NCI-H345 (cell line): ENCODE results near the gene ERP44.
"Not testable (repeated sequence)": the region's sequence is repeated elsewhere in the genome, so short reads cannot be mapped to it uniquely, and the experiment has no call there.

Experiments used
- DNase-seq: peaks from one replicate; lab custom pipeline; 2025; lab: John Stamatoyannopoulos, UW

ERP44 gene

GRCh38 chr9:100100146-100100667 is 1.4 kb upstream of the ERP44 start:
- DNase-seq: no peak

- DNase-seq: no peak
Measured at GRCh38 chr9:100099722-100100042, 882 bp upstream of the ERP44 start.

GRCh38 chr9:100098046-100098886 is 534 bp downstream of the ERP44 start:
- DNase-seq: peak; percentile 74

GRCh38 chr9:100096378-100096916 is 2.4 kb downstream of the ERP44 start:
- no peak for DNase-seq

- DNase-seq: not testable (repeated sequence)
Measured at GRCh38 chr9:100094411-100094810, 4.4 kb downstream of the ERP44 start.

GRCh38 chr9:100092066-100092465 is 6.7 kb downstream of the ERP44 start:
- no peak for DNase-seq

GRCh38 chr9:100091650-100092049 is 7.2 kb downstream of the ERP44 start:
- no peak for DNase-seq

- DNase-seq: no peak
Measured at GRCh38 chr9:100090880-100091279, 7.9 kb downstream of the ERP44 start.

GRCh38 chr9:100088202-100088601 is 10.6 kb downstream of the ERP44 start:
- no peak for DNase-seq

GRCh38 chr9:100087218-100087617 is 11.6 kb downstream of the ERP44 start:
- DNase-seq: no peak

- DNase-seq: no peak
Measured at GRCh38 chr9:100086097-100086635, 12.6 kb downstream of the ERP44 start.

GRCh38 chr9:100084734-100085133 is 14.1 kb downstream of the ERP44 start:
- no peak for DNase-seq

- DNase-seq: no peak
Measured at GRCh38 chr9:100084128-100084453, 14.7 kb downstream of the ERP44 start.

- no peak for DNase-seq
Measured at GRCh38 chr9:100083448-100084127, 15.2 kb downstream of the ERP44 start.

GRCh38 chr9:100082782-100083181 is 16.0 kb downstream of the ERP44 start:
- DNase-seq: no peak

- DNase-seq: not testable (repeated sequence)
Measured at GRCh38 chr9:100076256-100076655, 22.5 kb downstream of the ERP44 start.

GRCh38 chr9:100074989-100075388 is 23.8 kb downstream of the ERP44 start:
- no peak for DNase-seq

GRCh38 chr9:100074093-100074492 is 24.7 kb downstream of the ERP44 start:
- no peak for DNase-seq

GRCh38 chr9:100072805-100073204 is 26.0 kb downstream of the ERP44 start:
- no peak for DNase-seq

- no peak for DNase-seq
Measured at GRCh38 chr9:100071271-100071670, 27.5 kb downstream of the ERP44 start.

GRCh38 chr9:100070104-100071041 is 28.4 kb downstream of the ERP44 start:
- no peak for DNase-seq

GRCh38 chr9:100069068-100069467 is 29.7 kb downstream of the ERP44 start:
- not testable (repeated sequence) for DNase-seq
